H1 (cell line): ENCODE data around the gene LRBA. TPM values are rescaled to one million over a fixed set of nuclear protein-coding genes. Genes with fewer than 3 reads are reported as not detected.

Experiments
- CTCF ChIA-PET: fragments of 300-600 bp; sonication (Branson Sonifier 250); formaldehyde crosslinking; loops from one replicate; lab custom pipeline; 2021; ENCODE audit not compliant: partially characterized antibody; lab: Charles Lee
- POLR2A ChIA-PET: fragments of 300-600 bp; sonication (Branson Sonifier 250); formaldehyde crosslinking; loops from one replicate; lab custom pipeline; 2021; ENCODE audit warnings: inconsistent platforms; ENCODE audit not compliant: partially characterized antibody; lab: Charles Lee
- DNase-seq, 2 experiments: peaks; one replicate each; pipeline versions ENCODE4 v3.0.0 to v3.0.0-alpha.2; 2010 to 2022; ENCODE audit warnings: low spot score in 2 of 2, low read depth in 1 of 2, mixed read lengths in 1 of 2
- FAIRE-seq: peaks from 2 replicates; lab custom pipeline; 2011; peaks lifted over from hg19 to GRCh38; lab: Jason Lieb, UNC
- H2AFZ ChIP-seq: 2 replicates; pipeline ENCODE4 v1.8.1; 2012; ENCODE audit warnings: low read length, inconsistent platforms
- H2AK5ac ChIP-seq: 2 replicates; pipeline ENCODE4 v1.6.1; 2013; ENCODE audit warnings: low read depth, low read length
- H2BK120ac ChIP-seq: replicated peaks from 2 replicates; pipeline ENCODE3; 2013; ENCODE audit warnings: low read depth, low read length, inconsistent platforms
- H2BK12ac ChIP-seq: 2 replicates; pipeline ENCODE4 v1.6.1; 2013; ENCODE audit warnings: low read depth, low read length
- H2BK15ac ChIP-seq: 2 replicates; pipeline ENCODE4 v1.6.1; 2013; ENCODE audit warnings: low read length
- H2BK20ac ChIP-seq: 2 replicates; pipeline ENCODE4 v1.6.1; 2013; ENCODE audit warnings: low read length
- H2BK5ac ChIP-seq: 2 replicates; pipeline ENCODE4 v1.6.1; 2013; ENCODE audit warnings: low read depth, low read length
- H3K14ac ChIP-seq: 2 replicates; pipeline ENCODE4 v1.6.1; 2013; ENCODE audit warnings: inconsistent platforms; ENCODE audit not compliant: insufficient read length
- H3K18ac ChIP-seq: 2 replicates; pipeline ENCODE4 v1.6.1; 2013; ENCODE audit warnings: low read length; ENCODE audit errors: extremely low read depth
- H3K23ac ChIP-seq: 2 replicates; pipeline ENCODE4 v1.6.1; 2013; ENCODE audit warnings: inconsistent platforms; ENCODE audit not compliant: insufficient read length
- H3K23me2 ChIP-seq: 2 replicates; pipeline ENCODE4 v1.6.1; 2013; ENCODE audit warnings: low read depth, low read length
- H3K27ac ChIP-seq: 2 replicates; pipeline ENCODE4 v1.6.1; 2011; ENCODE audit warnings: low read depth, low read length, inconsistent platforms
- H3K27me3 ChIP-seq, 4 experiments: replicated peaks in 1 of 4; 1 replicate in 1 of 4; 2 replicates in 3 of 4; pipeline versions ENCODE4 v1.6.1 to v1.8.1; 2011 to 2013; ENCODE audit warnings: low read length in 3 of 4, mild to moderate bottlenecking in 3 of 4, inconsistent platforms in 2 of 4, mixed read lengths in 2 of 4, moderate library complexity in 1 of 4; ENCODE audit not compliant: control insufficient read depth in 3 of 4, insufficient read depth in 3 of 4; ENCODE audit errors: extremely low read depth in 1 of 4
- H3K36me3 ChIP-seq, 4 experiments: 2 replicates each; pipeline versions ENCODE4 v1.6.1 to v1.8.1; 2011 to 2013; ENCODE audit warnings: mild to moderate bottlenecking in 4 of 4, low read length in 3 of 4, moderate library complexity in 2 of 4, control low read depth in 1 of 4, inconsistent platforms in 1 of 4; ENCODE audit not compliant: insufficient read depth in 4 of 4, control insufficient read depth in 2 of 4
- H3K4ac ChIP-seq: replicated peaks from 2 replicates; pipeline ENCODE3; 2013; ENCODE audit warnings: low read length, low read depth, mixed read lengths, inconsistent platforms; ENCODE audit not compliant: insufficient read length
- H3K4me1 ChIP-seq, 4 experiments: replicated peaks in 1 of 4; 1 replicate in 1 of 4; 2 replicates in 3 of 4; pipeline versions ENCODE4 v1.6.1 to v1.8.1; 2011 to 2013; ENCODE audit warnings: low read length in 3 of 4, inconsistent platforms in 2 of 4, mixed read lengths in 1 of 4; ENCODE audit not compliant: insufficient read depth in 4 of 4, control insufficient read depth in 3 of 4
- H3K4me2 ChIP-seq, 2 experiments: 2 replicates each; pipeline versions ENCODE4 v1.6.1 to v1.8.1; 2011 to 2013; ENCODE audit warnings: low read depth in 2 of 2, low read length in 2 of 2, control low read depth in 1 of 2, inconsistent platforms in 1 of 2, mild to moderate bottlenecking in 1 of 2; ENCODE audit not compliant: insufficient read depth in 1 of 2
- H3K4me3 ChIP-seq, 4 experiments: fragments of 200-600, 300-600 bp in 1 of 4; sonication (generic), shearing (Covaris generic), sonication (Bioruptor Twin) in 1 of 4; 2 replicates each; pipeline versions ENCODE4 v1.5.1 to v1.8.1; 2011 to 2016; ENCODE audit warnings: low read length in 4 of 4, low read depth in 3 of 4, control low read depth in 2 of 4, inconsistent platforms in 2 of 4, mild to moderate bottlenecking in 2 of 4, mixed read lengths in 1 of 4, moderate library complexity in 1 of 4; ENCODE audit not compliant: insufficient read depth in 2 of 4; ENCODE audit errors: extremely low read depth in 1 of 4
- H3K56ac ChIP-seq: replicated peaks from 2 replicates; pipeline ENCODE3; 2013; ENCODE audit warnings: low read depth, mild to moderate bottlenecking, mixed read lengths, low read length, inconsistent platforms; ENCODE audit not compliant: insufficient read length
- H3K79me1 ChIP-seq: 2 replicates; pipeline ENCODE4 v1.6.1; 2013; ENCODE audit warnings: low read depth, low read length, control low read depth
- H3K79me2 ChIP-seq, 2 experiments: 2 replicates each; pipeline versions ENCODE4 v1.6.1 to v1.8.1; 2012 to 2013; ENCODE audit warnings: low read length in 2 of 2, mild to moderate bottlenecking in 2 of 2, inconsistent platforms in 1 of 2; ENCODE audit not compliant: insufficient read depth in 2 of 2, control insufficient read depth in 1 of 2
- H3K9ac ChIP-seq, 4 experiments: replicated peaks in 1 of 4; 1 replicate in 1 of 4; 2 replicates in 3 of 4; pipeline versions ENCODE4 v1.6.1 to v1.8.1; 2011 to 2013; ENCODE audit warnings: low read depth in 3 of 4, low read length in 3 of 4, control low read depth in 2 of 4, mild to moderate bottlenecking in 2 of 4, moderate library complexity in 2 of 4, inconsistent platforms in 1 of 4; ENCODE audit errors: extremely low read depth in 1 of 4
- H3K9me3 ChIP-seq, 2 experiments: 2 replicates each; pipeline versions ENCODE4 v1.6.1 to v1.8.1; 2012 to 2013; ENCODE audit warnings: mild to moderate bottlenecking in 2 of 2, moderate library complexity in 2 of 2, control low read depth in 1 of 2, inconsistent platforms in 1 of 2, low read depth in 1 of 2, low read length in 1 of 2, mixed read lengths in 1 of 2; ENCODE audit not compliant: insufficient read depth in 2 of 2
- H4K20me1 ChIP-seq, 2 experiments: replicated peaks in 1 of 2; 2 replicates each; pipeline versions ENCODE3 to v1.8.1; 2011 to 2013; ENCODE audit warnings: inconsistent platforms in 2 of 2, low read length in 2 of 2, mild to moderate bottlenecking in 1 of 2; ENCODE audit not compliant: insufficient read depth in 2 of 2, control insufficient read depth in 1 of 2
- H4K5ac ChIP-seq: 2 replicates; pipeline ENCODE4 v1.6.1; 2013; ENCODE audit warnings: low read length, low read depth, mixed read lengths, inconsistent platforms; ENCODE audit not compliant: insufficient read length
- H4K8ac ChIP-seq: 2 replicates; pipeline ENCODE4 v1.8.0; 2013; ENCODE audit warnings: mild to moderate bottlenecking, moderate library complexity, low read length, inconsistent platforms; ENCODE audit not compliant: insufficient read depth; ENCODE audit errors: extremely low read depth
- H4K91ac ChIP-seq: replicated peaks from 2 replicates; pipeline ENCODE3; 2013; ENCODE audit warnings: low read length, mixed read lengths, inconsistent platforms; ENCODE audit not compliant: insufficient read length
- BRCA1 ChIP-seq: IDR thresholded peaks from 2 replicates; pipeline ENCODE4 v1.6.1; 2012; ENCODE audit warnings: low read depth, low read length, improper control_type of control experiment
- CEBPB ChIP-seq: IDR thresholded peaks from 2 replicates; pipeline ENCODE4 v1.6.1; 2012; ENCODE audit warnings: low read depth, low read length
- CREB1 ChIP-seq: IDR thresholded peaks from 2 replicates; pipeline ENCODE4 v1.6.1; 2012; ENCODE audit warnings: inconsistent platforms
- MAX ChIP-seq: IDR thresholded peaks from 2 replicates; pipeline ENCODE4 v1.6.1; 2012; ENCODE audit warnings: inconsistent platforms
- NRF1 ChIP-seq: IDR thresholded peaks from 2 replicates; pipeline ENCODE4 v1.6.1; 2011; ENCODE audit warnings: mild to moderate bottlenecking, low read depth, low read length, improper control_type of control experiment
- POLR2AphosphoS5 ChIP-seq: IDR thresholded peaks from 2 replicates; pipeline ENCODE4 v1.6.1; 2011; ENCODE audit warnings: low read depth, low read length
- RXRA ChIP-seq: IDR thresholded peaks from 2 replicates; pipeline ENCODE4 v1.6.1; 2011; ENCODE audit warnings: low read depth, mild to moderate bottlenecking, low read length, moderate library complexity; ENCODE audit not compliant: insufficient read depth
- SP4 ChIP-seq: IDR thresholded peaks from 2 replicates; pipeline ENCODE4 v1.6.1; 2012; ENCODE audit warnings: low read length, inconsistent platforms
- TAF1 ChIP-seq: IDR thresholded peaks from 2 replicates; pipeline ENCODE4 v1.6.1; 2011; ENCODE audit warnings: mild to moderate bottlenecking, low read depth, low read length
- TCF12 ChIP-seq: IDR thresholded peaks from 2 replicates; pipeline ENCODE4 v1.6.1; 2011; ENCODE audit warnings: low read depth, mild to moderate bottlenecking, low read length
- WGBS, 2 experiments: shearing (Covaris generic) in 1 of 2; methylation state at CpG; one replicate each; pipeline versions ENCODE4 v1.1.6 to v1.1.7; 2013 to 2015; ENCODE audit warnings: low lambda C conversion rate in 2 of 2, mixed read lengths in 2 of 2, inconsistent platforms in 1 of 2, low coverage in 1 of 2, missing lambda C conversion rate in 1 of 2; ENCODE audit not compliant: insufficient replicate concordance in 2 of 2, insufficient coverage in 1 of 2, insufficient read length in 1 of 2; ENCODE audit errors: extremely low coverage in 1 of 2, missing lambda C conversion rate in 1 of 2; 5-methylcytosine and 5-hydroxymethylcytosine counted together
- polyA plus RNA-seq, 7 experiments: library from polyadenylated mRNA; depleted of rRNA in 3 of 7; stranded (reverse) in 5 of 7; unstranded in 2 of 7; fragments of >200 nt in 5 of 7; fragments of 200-250 nt in 2 of 7; gene quantifications; 1 replicate in 5 of 7; 2 replicates in 1 of 7; 4 replicates in 1 of 7; pipeline versions ENCODE4 v1.2.1 to v1.2.3, GENCODE V29; 2011 to 2013; ENCODE audit warnings: missing spikeins in 2 of 7, mixed read lengths in 2 of 7
- total RNA-seq: library from RNA; stranded (reverse); fragmentation: NEBNext Ultra II Directional; extraction: Animal tissue kit (Norgen Biotek cat#: 25700); gene quantifications from 2 replicates; pipeline ENCODE4 v1.2.1, GENCODE V29; 2021

The LRBA gene
- total and polyA plus RNA-seq, 2 of the 8 experiments (the other 6 are each of a cell fraction or from before 2014, with no cell fraction given), result 54.6 to 83.2 TPM

DNA sequence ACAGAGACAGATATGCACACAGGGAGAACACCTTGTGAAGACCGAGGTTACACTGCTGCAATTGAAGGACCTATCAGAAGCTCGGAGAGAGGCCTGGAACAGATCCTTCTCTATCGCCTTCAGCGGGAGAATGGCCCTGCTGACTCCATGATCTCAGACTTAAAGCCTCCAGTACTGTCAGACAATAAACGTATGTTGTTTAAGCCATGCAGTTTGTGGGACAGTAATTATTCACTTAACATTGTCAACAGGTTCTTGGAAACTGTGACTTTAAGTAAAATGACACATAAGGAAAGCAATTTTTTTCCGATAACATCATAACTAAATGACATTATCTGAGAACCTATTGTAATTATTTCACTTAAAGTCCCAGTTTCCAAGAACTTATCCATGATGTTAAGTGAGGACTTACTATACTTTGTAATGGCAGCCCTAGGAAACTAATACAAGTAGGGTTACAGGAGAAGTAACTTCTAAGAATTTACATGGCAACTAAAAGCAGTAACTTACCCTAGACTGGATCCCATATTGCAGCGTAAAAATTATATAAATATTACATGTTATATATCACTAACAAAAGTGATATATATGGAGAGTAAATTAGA, 613.9 kb downstream of the LRBA start:
- CTCF ChIA-PET, result interaction anchor here (1.3 kb wide), 1 partner anchor 58 kb away, joined by 3 read pairs; no protein-coding TSS in a partner anchor
- Histone ChIP-seq H3K18ac (no peak overlapping the region), H3K23ac (no peak overlapping the region), H3K56ac (no peak overlapping the region), H3K9me3 (no peaks in the 10 kb centered on the region), H2AFZ (no peak overlapping the region), H4K8ac (no peak overlapping the region), H3K27me3 (no peaks in the 10 kb centered on the region), H3K4me2 (no peak overlapping the region), H3K36me3 (no peaks in the 10 kb centered on the region), H2BK5ac (no peak overlapping the region), H3K9ac (no peak overlapping the region), H3K23me2 (no peaks in the 10 kb centered on the region), H2BK20ac (no peak overlapping the region), H3K4me1 (no peaks in the 10 kb centered on the region), H4K20me1 (no peaks in the 10 kb centered on the region), H2BK120ac (no peak overlapping the region), H3K27ac (no peak overlapping the region), H4K5ac (no peak overlapping the region), H4K91ac (no peak overlapping the region), H3K4me3 (no peak overlapping the region), H3K79me1 (no peaks in the 10 kb centered on the region; the same call in 1 of the 2 replicates), H3K79me2 (no peaks in the 10 kb centered on the region), H2BK15ac (no peak overlapping the region), H3K14ac (no peak overlapping the region), H3K4ac (no peak overlapping the region), H2AK5ac (no peak overlapping the region), H2BK12ac (no peak overlapping the region)
- no peak for DNase-seq
- FAIRE-seq, result no peak
- POLR2A ChIA-PET, result no interaction called here
- WGBS, 2 experiments, result 94% methylated on average over 7 of the region's 7 CpGs; no CpG with 5 or more reads in 1 of the 2 experiments
- TF ChIP-seq MAX (no peak), SP4 (no peak), TAF1 (no peak), POLR2AphosphoS5 (no peak), RXRA (no peak), BRCA1 (no peak), CEBPB (no peak), TCF12 (no peak), NRF1 (no peak), CREB1 (no peak)
